ENCODE data around the gene JADE1.

The JADE1 gene

GRCh38 chr4:128810871-128811570, 1.5 kb downstream of the JADE1 start:
- DNase-seq, result peak; percentile 69

DNA sequence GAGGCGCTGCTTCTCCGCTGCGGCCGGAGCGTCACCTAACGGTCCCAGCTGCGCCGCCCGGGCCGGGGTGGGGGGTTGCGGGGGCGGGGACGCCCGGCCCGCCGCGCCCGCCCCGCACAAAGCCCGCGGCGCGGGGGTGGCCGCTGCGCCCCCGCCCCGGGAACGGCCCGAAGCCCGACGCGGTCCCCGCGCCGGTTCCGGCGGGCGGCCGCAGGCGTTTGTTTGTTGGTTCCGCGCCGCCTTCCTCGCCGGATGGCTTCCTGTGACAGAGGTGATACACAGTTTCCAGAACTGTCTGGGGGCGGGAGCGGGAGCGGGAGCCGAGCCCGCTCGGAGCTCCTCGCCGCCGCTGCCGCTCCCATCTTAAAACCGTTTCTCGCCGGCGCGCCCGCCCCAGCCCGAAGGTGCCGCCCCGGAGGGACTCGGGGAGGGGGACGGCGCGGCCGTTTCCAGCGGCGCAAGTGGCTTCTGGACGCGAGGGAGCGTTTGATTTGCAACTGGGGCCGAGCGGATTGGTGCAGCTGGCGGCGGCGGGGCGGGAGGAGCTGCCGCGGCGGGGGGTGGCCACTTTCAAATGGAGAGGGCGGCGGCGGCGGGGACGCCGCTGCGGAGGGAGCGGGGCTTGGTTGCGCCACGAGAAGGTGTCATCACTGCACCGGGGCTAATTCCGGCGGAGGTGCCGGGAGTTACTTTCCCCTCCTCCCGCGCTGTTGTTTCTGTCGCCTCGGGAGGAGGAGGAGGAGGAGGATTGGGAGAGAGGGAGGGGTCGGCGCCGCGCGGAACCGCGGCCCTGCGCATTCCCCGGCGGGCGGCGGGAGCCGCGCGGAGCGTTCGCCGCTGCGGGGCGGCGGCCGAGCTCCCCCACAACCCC, 2.3 kb downstream of the JADE1 start:
- DNase-seq, result peak; percentile 92

- DNase-seq, result peak; percentile 63
Measured at GRCh38 chr4:128812442-128813235, 3.1 kb downstream of the JADE1 start.

GRCh38 chr4:128813965-128814364, 4.5 kb downstream of the JADE1 start:
- DNase-seq, result no peak

- DNase-seq, result no peak
Measured at GRCh38 chr4:128818442-128818841, 8.9 kb downstream of the JADE1 start.

DNA sequence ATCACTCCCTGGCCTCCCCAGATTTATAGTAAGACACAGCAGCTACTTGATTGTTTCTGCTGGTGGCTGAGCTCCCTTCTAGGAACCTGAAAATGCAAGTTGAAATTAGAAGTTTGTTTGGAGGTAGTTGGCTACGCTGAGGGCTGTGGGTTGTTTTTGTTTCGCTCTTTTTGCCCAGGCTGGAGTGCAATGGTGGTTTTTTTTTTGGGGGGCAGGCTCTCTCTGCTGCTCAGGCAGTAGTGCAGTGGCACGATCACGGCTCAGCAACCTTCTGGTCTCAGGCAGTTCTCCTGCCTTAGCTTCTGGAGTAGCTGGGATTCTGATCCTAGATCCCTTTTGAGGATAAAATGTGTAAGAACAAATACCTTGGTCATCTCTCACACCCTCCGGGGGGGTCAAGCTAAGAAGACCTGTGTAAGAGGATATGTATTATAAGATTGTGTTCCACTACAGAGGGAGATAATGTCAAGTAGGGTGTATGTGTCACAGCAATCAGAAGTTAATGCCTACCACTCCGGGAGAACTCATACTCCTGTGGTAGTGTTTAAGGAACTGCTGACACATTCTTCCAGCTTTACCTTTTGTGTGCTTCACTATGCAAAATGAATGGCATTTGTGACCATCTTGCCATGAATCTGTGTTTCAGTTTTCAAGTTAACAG, 9.7 kb downstream of the JADE1 start:
- peak; percentile 22 for DNase-seq

DNA sequence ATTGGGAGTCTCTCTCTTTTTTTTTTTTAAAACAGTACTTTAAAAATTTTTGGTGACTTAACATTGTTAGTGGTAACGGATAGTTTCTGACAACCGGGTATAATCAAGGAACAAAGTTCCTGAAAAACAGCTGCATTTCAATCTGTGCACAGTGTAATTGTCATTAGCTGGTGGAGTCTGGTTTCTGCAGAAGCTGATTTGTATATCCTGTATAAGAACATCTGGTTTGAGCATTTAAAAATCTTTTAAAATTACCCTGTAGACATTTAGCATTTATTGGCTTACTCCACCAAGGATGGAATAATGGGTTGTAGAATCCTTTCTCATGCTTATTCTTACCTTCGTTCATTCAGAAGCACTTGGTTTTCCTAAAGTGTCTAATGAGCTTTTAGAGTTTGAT, 11.2 kb downstream of the JADE1 start:
- no peak for DNase-seq

DNA sequence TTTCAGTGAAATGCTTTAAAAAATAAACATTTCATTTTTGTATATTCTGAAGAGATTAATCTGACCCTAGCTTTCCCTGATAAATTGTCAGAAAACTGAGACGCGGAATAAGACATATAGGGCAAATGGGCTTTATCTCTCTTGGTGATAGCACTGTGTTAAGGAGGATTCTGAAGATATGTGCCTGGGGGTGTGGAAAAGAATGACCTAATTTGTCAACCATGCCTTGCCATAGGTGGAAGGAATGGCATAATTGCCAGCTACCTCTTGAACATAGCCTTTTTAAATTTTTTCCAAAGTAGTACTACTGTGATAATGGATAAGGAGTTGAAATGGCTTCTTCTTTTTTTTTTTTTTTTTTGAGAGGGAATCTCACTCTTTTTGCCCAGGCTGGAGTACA, 11.7 kb downstream of the JADE1 start:
- no peak for DNase-seq

DNA sequence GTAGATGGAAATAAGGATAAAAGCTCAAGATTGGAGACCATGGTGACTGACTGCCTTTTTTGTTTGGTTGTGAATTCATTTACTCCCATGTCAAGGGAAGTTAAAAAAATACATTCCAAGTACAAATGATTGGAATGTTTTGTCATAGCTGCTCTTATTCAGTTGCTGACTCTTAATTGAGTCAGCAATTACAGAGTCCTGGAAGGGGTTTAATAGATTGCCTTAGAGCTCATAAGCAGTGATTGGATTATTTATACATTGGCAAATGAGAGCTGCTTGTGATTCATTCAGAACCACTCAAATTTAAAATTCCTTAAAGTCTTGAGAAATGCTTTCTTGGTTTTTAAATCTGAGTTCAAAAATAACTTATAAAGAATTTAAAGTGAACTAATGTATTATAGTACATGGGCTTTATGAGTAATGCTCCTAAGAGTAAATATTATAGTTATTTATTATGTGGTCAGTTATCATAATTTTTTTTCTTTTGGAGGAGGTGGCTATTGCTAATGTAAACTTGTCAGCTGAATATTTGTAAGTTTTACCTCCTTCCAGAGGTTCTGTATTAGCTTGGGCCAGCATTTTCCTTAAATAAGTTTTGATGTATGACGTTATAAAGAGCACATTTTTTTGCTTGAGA, 13.6 kb downstream of the JADE1 start:
- peak; percentile 82 for DNase-seq

GRCh38 chr4:128825226-128825625, 15.7 kb downstream of the JADE1 start:
- DNase-seq, result no peak

- no peak for DNase-seq
Measured at GRCh38 chr4:128827296-128827695, 17.8 kb downstream of the JADE1 start.

DNA sequence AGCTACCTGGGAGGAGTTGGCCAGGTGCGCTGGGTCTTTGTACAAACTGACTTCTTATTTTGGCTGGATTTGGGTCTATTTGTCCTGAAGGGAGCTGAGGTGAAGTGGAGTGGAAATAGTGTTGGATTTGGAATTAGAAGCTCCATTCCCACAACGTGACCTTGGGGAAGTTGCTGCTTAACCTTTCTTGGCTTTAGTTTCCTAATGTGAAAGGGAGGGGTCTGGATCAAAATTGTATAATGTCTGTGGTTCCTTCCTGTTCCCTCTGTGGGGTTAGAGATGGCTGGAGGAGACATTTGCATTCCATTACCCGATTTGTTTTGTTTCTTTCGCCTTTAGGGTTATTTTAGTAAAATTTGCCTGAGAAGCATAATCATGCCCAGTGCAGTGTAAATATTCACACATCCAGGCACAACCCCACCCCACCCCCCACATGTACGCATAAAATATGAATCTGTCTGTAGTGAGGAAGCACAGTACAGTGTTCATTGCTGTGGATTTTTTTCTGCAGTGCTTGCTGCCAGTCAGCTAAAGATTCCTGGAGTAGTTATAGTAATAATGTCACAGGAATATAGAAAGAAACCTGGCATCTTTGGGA, 21.5 kb downstream of the JADE1 start:
- DNase-seq, result no peak

- DNase-seq, result no peak
Measured at GRCh38 chr4:128831531-128832242, 22.2 kb downstream of the JADE1 start.

DNA sequence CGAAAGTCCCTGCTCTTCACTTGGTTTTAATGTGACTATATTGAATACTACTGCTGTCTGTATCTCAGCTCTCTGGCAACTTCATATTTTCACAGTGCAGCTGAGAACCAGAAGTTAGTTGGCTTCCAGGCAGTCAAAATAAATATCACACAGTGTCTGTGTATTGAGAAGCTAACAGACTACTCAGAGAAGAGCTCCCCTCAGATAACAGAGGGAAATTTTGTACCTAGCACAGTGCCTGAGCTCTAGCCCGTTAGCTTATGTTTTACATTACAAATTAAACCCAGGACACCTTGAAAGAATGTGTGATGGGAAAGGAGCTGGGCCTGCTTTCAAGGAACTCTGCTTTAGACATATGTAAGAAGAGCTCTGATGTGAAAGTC, 22.7 kb downstream of the JADE1 start:
- no peak for DNase-seq

DNA sequence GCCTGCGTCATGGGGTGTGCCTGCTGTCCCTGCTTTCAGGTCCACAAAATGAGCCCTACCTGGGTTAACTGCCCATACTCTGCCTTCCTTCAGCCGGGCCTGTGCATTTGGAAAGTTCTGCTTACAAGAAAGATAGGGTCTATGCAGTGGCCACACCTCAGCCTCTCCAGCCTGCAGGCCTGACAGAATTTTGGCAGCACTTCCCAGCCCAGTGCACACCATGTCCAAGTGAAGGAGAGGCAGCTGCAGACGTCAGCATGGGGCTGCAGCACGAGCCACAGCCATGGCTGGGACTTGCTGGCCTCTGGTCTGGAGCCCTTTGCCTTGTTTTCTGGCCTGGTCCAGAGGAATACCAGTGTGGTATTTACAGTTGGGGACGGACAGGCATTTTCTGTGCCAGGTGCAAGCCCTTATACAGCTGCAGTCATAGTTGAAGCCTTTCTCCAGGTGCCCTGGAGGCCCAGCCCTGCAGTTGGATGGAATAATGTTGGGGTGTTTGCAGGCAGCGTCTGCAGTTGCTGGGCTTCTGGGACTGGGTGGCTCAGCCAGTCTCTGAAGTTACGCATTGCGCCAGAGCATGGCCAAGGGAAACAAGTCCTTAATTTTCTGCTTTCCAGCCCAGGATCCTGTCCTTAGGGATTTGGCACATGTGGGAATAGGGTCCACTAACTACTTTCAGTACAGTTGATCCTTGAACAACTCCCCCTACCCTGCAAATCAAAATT, 26.2 kb downstream of the JADE1 start:
- DNase-seq, result no peak

DNA sequence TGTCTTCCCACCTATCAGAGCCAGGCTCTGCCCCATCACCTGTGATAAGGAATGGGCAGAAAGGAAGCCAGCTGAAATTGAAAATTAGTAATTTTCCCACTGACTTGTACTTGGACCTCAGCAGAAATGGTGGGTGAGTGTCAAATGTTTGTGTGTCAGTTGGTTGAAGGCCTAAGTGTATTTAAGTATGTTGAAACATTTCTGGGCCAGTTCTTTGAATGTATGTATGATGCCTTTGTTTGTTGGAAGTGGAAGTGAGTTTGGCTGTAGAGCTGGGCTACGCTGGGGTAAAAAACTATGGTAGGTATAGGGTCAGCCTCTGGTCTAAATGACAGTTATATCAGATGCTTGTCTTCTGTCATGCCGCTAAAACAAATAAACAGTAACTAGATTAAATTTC, 27.7 kb downstream of the JADE1 start:
- no peak for DNase-seq

DNA sequence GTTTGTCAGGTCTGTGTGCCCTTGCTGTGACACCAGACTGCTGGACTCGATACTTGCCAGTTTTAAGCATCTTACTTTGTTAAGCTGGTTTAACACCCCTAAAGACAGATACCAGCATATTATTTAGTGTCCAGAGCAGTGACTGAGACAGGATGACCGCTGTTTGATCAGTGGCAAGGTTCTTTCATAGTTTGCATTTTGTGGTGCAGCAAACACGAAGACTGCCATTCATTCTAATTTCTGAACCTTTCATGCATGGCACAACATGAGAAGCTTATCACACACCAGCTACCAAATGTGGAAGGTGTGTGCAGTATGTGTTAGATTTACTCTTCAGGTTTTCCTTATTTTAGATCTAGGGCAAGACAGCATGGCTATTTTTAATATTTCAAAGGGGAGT, 28.2 kb downstream of the JADE1 start:
- DNase-seq, result no peak

GRCh38 chr4:128840711-128841318, 31.3 kb downstream of the JADE1 start:
- DNase-seq, result no peak

GRCh38 chr4:128841402-128841801, 31.9 kb downstream of the JADE1 start:
- no peak for DNase-seq

DNA sequence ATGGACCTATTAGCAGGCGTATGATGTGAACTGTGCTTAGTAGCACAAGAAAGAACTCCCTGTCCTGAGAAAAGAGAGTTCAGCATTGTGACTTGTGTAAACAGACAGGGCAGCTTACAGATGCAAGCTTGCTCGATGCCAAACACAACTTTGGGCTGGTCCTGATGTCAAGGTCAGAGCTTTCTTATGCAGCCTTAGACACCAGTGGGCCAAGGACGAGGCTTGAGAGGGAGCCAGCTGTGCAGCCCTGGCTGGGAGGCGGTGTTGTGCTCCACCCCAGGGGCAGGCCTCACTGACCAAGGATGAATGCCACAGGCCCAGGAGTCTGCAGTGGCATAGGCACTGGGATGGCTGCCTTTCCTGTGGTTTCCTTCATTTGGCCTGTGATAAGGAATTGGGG, 35.4 kb downstream of the JADE1 start:
- no peak for DNase-seq

All from kidney glomerular epithelial cell (primary cell).